Fibroblast of skin of scalp (primary cell): ENCODE data around the gene CCDC146.
"Not testable (repeated sequence)": the region's sequence is repeated elsewhere in the genome, so short reads cannot be mapped to it uniquely, and the experiment has no call there.

Experiments
- DNase-seq: peaks from one replicate; pipeline ENCODE4 v3.0.0-alpha.2; 2013

Gene CCDC146

GRCh38 chr7:77199013-77199966, 76.9 kb downstream of the CCDC146 start, which contains the start of gene FGL2:
Gene FGL2 (minus strand): TSS chr7:77199819. CDS start chr7:77199793, 26 bp downstream.
- DNase-seq: peak; percentile 36

- no peak for DNase-seq
Observed at GRCh38 chr7:77200542-77200941, 78.1 kb downstream of the CCDC146 start.

- no peak for DNase-seq
Observed at GRCh38 chr7:77202481-77202976, 80.1 kb downstream of the CCDC146 start.

- peak; percentile 50 for DNase-seq
Observed at GRCh38 chr7:77205706-77206105, 83.3 kb downstream of the CCDC146 start.

GRCh38 chr7:77208416-77208815, 86.0 kb downstream of the CCDC146 start:
- no peak for DNase-seq

GRCh38 chr7:77209479-77210139, 87.2 kb downstream of the CCDC146 start:
- no peak for DNase-seq

GRCh38 chr7:77216181-77216845, 93.9 kb downstream of the CCDC146 start:
- no peak for DNase-seq

- no peak for DNase-seq
Observed at GRCh38 chr7:77217474-77218185, 95.2 kb downstream of the CCDC146 start.

GRCh38 chr7:77219701-77220331, 97.4 kb downstream of the CCDC146 start:
- not testable (repeated sequence) for DNase-seq

GRCh38 chr7:77222065-77222464, 99.7 kb downstream of the CCDC146 start:
- no peak for DNase-seq

GRCh38 chr7:77222819-77223218, 100.4 kb downstream of the CCDC146 start:
- no peak for DNase-seq

- DNase-seq: no peak
Observed at GRCh38 chr7:77223261-77223660, 100.8 kb downstream of the CCDC146 start.

GRCh38 chr7:77226357-77226839, 104.0 kb downstream of the CCDC146 start:
- DNase-seq: peak; percentile 11

- not testable (repeated sequence) for DNase-seq
Observed at GRCh38 chr7:77228795-77229194, 106.4 kb downstream of the CCDC146 start.

GRCh38 chr7:77232467-77232866, 110.1 kb downstream of the CCDC146 start:
- DNase-seq: no peak

GRCh38 chr7:77235276-77235675, 112.9 kb downstream of the CCDC146 start:
- DNase-seq: peak; percentile 14

- DNase-seq: no peak
Observed at GRCh38 chr7:77238703-77239136, 116.3 kb downstream of the CCDC146 start.

- no peak for DNase-seq
Observed at GRCh38 chr7:77239471-77239870, 117.1 kb downstream of the CCDC146 start.

GRCh38 chr7:77242068-77242467, 119.7 kb downstream of the CCDC146 start:
- no peak for DNase-seq

- no peak for DNase-seq
Observed at GRCh38 chr7:77242554-77242953, 120.1 kb downstream of the CCDC146 start.

GRCh38 chr7:77244222-77244934, 122.0 kb downstream of the CCDC146 start:
- DNase-seq: no peak
